Keratinocyte (primary cell): Measurements from ENCODE around the gene RASAL3. TPM values are rescaled to one million over a fixed set of nuclear protein-coding genes. Genes with fewer than 3 reads are reported as not detected.

Experiments
- DNase-seq: peaks from one replicate; pipeline ENCODE4 v3.0.0-alpha.2; 2011; ENCODE audit warnings: low read depth, missing footprints, low spot score
- FAIRE-seq: peaks from 2 replicates; lab custom pipeline; 2011; peaks lifted over from hg19 to GRCh38; lab: Jason Lieb, UNC
- H2AFZ ChIP-seq: 2 replicates; pipeline ENCODE4 v1.6.0; 2012; ENCODE audit warnings: low read length, control low read depth, inconsistent platforms; ENCODE audit not compliant: control insufficient read depth
- H3K27ac ChIP-seq: 2 replicates; pipeline ENCODE4 v1.5.1; 2011; ENCODE audit warnings: low read length; ENCODE audit not compliant: control insufficient read depth, insufficient read depth
- H3K27me3 ChIP-seq: 3 replicates; pipeline ENCODE4 v1.6.0; 2011; ENCODE audit warnings: low read length; ENCODE audit not compliant: control insufficient read depth, insufficient read depth; ENCODE audit errors: extremely low read depth
- H3K36me3 ChIP-seq, 2 experiments: 2 replicates in 1 of 2; 3 replicates in 1 of 2; pipeline ENCODE4 v1.5.1; 2011; ENCODE audit warnings: low read length in 2 of 2, mild to moderate bottlenecking in 1 of 2; ENCODE audit not compliant: control insufficient read depth in 2 of 2, insufficient read depth in 2 of 2; ENCODE audit errors: extremely low read depth in 1 of 2
- H3K4me1 ChIP-seq: 3 replicates; pipeline ENCODE4 v1.5.1; 2011; ENCODE audit warnings: low read length; ENCODE audit not compliant: control insufficient read depth, insufficient read depth; ENCODE audit errors: extremely low read depth
- H3K4me2 ChIP-seq: 3 replicates; pipeline ENCODE4 v1.6.0; 2011; ENCODE audit warnings: low read depth, low read length; ENCODE audit not compliant: control insufficient read depth, insufficient read depth; ENCODE audit errors: extremely low read depth
- H3K4me3 ChIP-seq, 3 experiments: fragments of 200-600 bp in 1 of 3; sonication (generic) in 1 of 3; 2 replicates in 2 of 3; 3 replicates in 1 of 3; pipeline ENCODE4 v1.5.1; 2011 to 2016; ENCODE audit warnings: low read length in 3 of 3, mild to moderate bottlenecking in 3 of 3, control low read depth in 2 of 3, inconsistent platforms in 1 of 3, low read depth in 1 of 3, mixed read lengths in 1 of 3, mixed run types in 1 of 3, moderate library complexity in 1 of 3; ENCODE audit not compliant: control insufficient read depth in 2 of 3, insufficient read depth in 2 of 3; ENCODE audit errors: extremely low read depth in 1 of 3
- H3K79me2 ChIP-seq: 2 replicates; pipeline ENCODE4 v1.6.0; 2012; ENCODE audit warnings: low read length; ENCODE audit not compliant: control insufficient read depth, insufficient read depth
- H3K9ac ChIP-seq: 3 replicates; pipeline ENCODE4 v1.6.0; 2011; ENCODE audit warnings: low read length; ENCODE audit not compliant: control insufficient read depth, insufficient read depth; ENCODE audit errors: extremely low read depth
- H3K9me1 ChIP-seq: 3 replicates; pipeline ENCODE4 v1.6.0; 2011; ENCODE audit warnings: low read length; ENCODE audit not compliant: control insufficient read depth, insufficient read depth; ENCODE audit errors: extremely low read depth
- H3K9me3 ChIP-seq: 2 replicates; pipeline ENCODE4 v1.5.1; 2012; ENCODE audit warnings: low read depth, low read length; ENCODE audit not compliant: control insufficient read depth
- H4K20me1 ChIP-seq: 3 replicates; pipeline ENCODE4 v1.6.0; 2011; ENCODE audit warnings: low read length; ENCODE audit not compliant: control insufficient read depth, insufficient read depth; ENCODE audit errors: extremely low read depth
- EZH2 ChIP-seq: IDR thresholded peaks from one replicate; pipeline ENCODE4 v1.6.1; 2012; ENCODE audit warnings: inconsistent platforms, mild to moderate bottlenecking, low read length, moderate library complexity
- dilution Hi-C: fragments of 300-500 bp; cut with MboI; formaldehyde crosslinking; loops from one replicate; pipeline ENCODE4 v1.7.0; 2020; ENCODE audit warnings: low sequenced_read_pairs; ENCODE audit not compliant: extremely low pct_ligation_motif_present
- polyA plus RNA-seq, 5 experiments: library from polyadenylated mRNA; depleted of rRNA in 3 of 5; stranded (reverse) in 3 of 5; stranded (forward) in 1 of 5; unstranded in 1 of 5; fragments of >200 nt; gene quantifications; 1 replicate in 1 of 5; 2 replicates in 3 of 5; 3 replicates in 1 of 5; pipeline versions ENCODE4 v1.2.1 to v1.2.3, GENCODE V29; 2011 to 2012; ENCODE audit warnings: missing spikeins in 2 of 5, low read depth in 1 of 5, low replicate concordance in 1 of 5
- TF ChIP-seq, protein P1 (sequence below), 3 experiments: IDR thresholded peaks in 1 of 3; conservative IDR thresholded peaks in 1 of 3; optimal IDR thresholded peaks in 1 of 3; 2 replicates in 2 of 3; 3 replicates in 1 of 3; pipeline versions ENCODE3 to v1.5.1; 2011; ENCODE audit warnings: low read length in 3 of 3, mild to moderate bottlenecking in 3 of 3, moderate library complexity in 2 of 3, control low read depth in 1 of 3, inconsistent platforms in 1 of 3; ENCODE audit not compliant: insufficient read depth in 2 of 3; ENCODE audit errors: extremely low read depth in 1 of 3

Gene RASAL3
- polyA plus RNA-seq, 1 donor (not counting 4 experiments of a cell fraction or from before 2014, with no cell fraction given): not detected

- no peak for FAIRE-seq
Measured at GRCh38 chr19:15436012-15436825, 28.1 kb downstream of the RASAL3 start.

GRCh38 chr19:15433519-15434069 lies 30.8 kb downstream of the RASAL3 start:
- no peak for TF ChIP-seq EZH2
- dilution Hi-C loops: no loop called here
- no peak overlapping the region for H3K27ac ChIP-seq

More at GRCh38 chr19:15436012-15436825, 28.1 kb downstream of the RASAL3 start:
- peaks cover 4% of the 10 kb centered on the region for H3K4me1 ChIP-seq
- H2AFZ ChIP-seq: no peak overlapping the region
- H3K9ac ChIP-seq: no peak overlapping the region
- dilution Hi-C loops: no loop called here
- peaks cover 11% of the 10 kb centered on the region for H3K79me2 ChIP-seq
- H4K20me1 ChIP-seq: no peaks in the 10 kb centered on the region
- H3K27ac ChIP-seq: no peak overlapping the region
- no peaks in the 10 kb centered on the region for H3K9me3 ChIP-seq
- H3K4me3 ChIP-seq: no peak overlapping the region
- H3K9me1 ChIP-seq: no peaks in the 10 kb centered on the region
- TF ChIP-seq, protein P1, sequence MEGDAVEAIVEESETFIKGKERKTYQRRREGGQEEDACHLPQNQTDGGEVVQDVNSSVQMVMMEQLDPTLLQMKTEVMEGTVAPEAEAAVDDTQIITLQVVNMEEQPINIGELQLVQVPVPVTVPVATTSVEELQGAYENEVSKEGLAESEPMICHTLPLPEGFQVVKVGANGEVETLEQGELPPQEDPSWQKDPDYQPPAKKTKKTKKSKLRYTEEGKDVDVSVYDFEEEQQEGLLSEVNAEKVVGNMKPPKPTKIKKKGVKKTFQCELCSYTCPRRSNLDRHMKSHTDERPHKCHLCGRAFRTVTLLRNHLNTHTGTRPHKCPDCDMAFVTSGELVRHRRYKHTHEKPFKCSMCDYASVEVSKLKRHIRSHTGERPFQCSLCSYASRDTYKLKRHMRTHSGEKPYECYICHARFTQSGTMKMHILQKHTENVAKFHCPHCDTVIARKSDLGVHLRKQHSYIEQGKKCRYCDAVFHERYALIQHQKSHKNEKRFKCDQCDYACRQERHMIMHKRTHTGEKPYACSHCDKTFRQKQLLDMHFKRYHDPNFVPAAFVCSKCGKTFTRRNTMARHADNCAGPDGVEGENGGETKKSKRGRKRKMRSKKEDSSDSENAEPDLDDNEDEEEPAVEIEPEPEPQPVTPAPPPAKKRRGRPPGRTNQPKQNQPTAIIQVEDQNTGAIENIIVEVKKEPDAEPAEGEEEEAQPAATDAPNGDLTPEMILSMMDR (optimal IDR thresholded peaks at IDR 0.05 in 1 of 3, IDR thresholded peaks at IDR 0.05 in 1 of 3, conservative IDR thresholded peaks at IDR 0.05 in 1 of 3; ENCODE audit: extremely low read depth in 1 of 3, insufficient read depth in 2 of 3, low read length in 3 of 3): no peak
- TF ChIP-seq EZH2: no peak
- H3K27me3 ChIP-seq: peaks cover 5% of the 10 kb centered on the region
- H3K36me3 ChIP-seq: no peaks in the 10 kb centered on the region
- DNase-seq: no peak
- no peak overlapping the region for H3K4me2 ChIP-seq

More at GRCh38 chr19:15433519-15434069, 30.8 kb downstream of the RASAL3 start:
- no peak overlapping the region for H3K9ac ChIP-seq
- H3K27me3 ChIP-seq: peaks cover 2% of the 10 kb centered on the region
- peak overlapping the region; percentile 92 for H3K4me2 ChIP-seq
- H4K20me1 ChIP-seq: no peaks in the 10 kb centered on the region
- H3K36me3 ChIP-seq: peaks cover 1 to 11% of the 10 kb centered on the region in 2 experiments
- peaks cover 8% of the 10 kb centered on the region for H3K4me1 ChIP-seq
- H3K79me2 ChIP-seq: peaks cover 37% of the 10 kb centered on the region
- H3K4me3 ChIP-seq: peak overlapping the region in 2 of 3 experiments; percentile 76 to 81
- DNase-seq (no peak), FAIRE-seq (no peak)
- H3K9me3 ChIP-seq: no peaks in the 10 kb centered on the region
- H2AFZ ChIP-seq: peak overlapping the region; percentile 61
- no peaks in the 10 kb centered on the region for H3K9me1 ChIP-seq
